Activated T-cell treated with anti-CD3 and anti-CD28 coated beads, Interleukin-2, amount 50 U/mL, for 72 hours (primary cell): ENCODE data around the gene AGAP1. TPM values are rescaled to one million over a fixed set of nuclear protein-coding genes. Genes with fewer than 3 reads are reported as not detected.

Source experiments
- ATAC-seq, 2 donors: fragments of 150-1000 bp; cut with Tn5 transposase; replicated peaks in 1 of 2; 2 replicates each; pipeline ENCODE4 v1.10.0; 2021; ENCODE audit warnings: moderate library complexity in 2 of 2, mild to moderate bottlenecking in 1 of 2
- DNase-seq, 2 donors: peaks; one replicate each; pipeline ENCODE4 v3.0.0; 2021 to 2022; ENCODE audit warnings: mixed read lengths in 1 of 2
- H3K27ac Mint-ChIP-seq: one replicate; pipeline ENCODE4 v1.8.0; 2022; ENCODE audit warnings: mild to moderate bottlenecking, moderate library complexity, mixed read lengths
- H3K27me3 Mint-ChIP-seq: one replicate; pipeline ENCODE4 v1.8.0; 2022; ENCODE audit warnings: low read depth, mixed read lengths
- H3K36me3 Mint-ChIP-seq, 2 donors: one replicate each; pipeline ENCODE4 v1.8.0; 2022; ENCODE audit warnings: mixed read lengths in 2 of 2, mild to moderate bottlenecking in 1 of 2; ENCODE audit not compliant: insufficient read depth in 2 of 2
- H3K4me1 Mint-ChIP-seq: one replicate; pipeline ENCODE4 v1.8.0; 2022; ENCODE audit warnings: low read depth, mixed read lengths
- H3K4me3 Mint-ChIP-seq, 2 donors: one replicate each; pipeline ENCODE4 v1.8.0; 2022; ENCODE audit warnings: mild to moderate bottlenecking in 2 of 2, mixed read lengths in 2 of 2, moderate library complexity in 2 of 2
- H3K9me3 Mint-ChIP-seq, 2 donors: one replicate each; pipeline ENCODE4 v1.8.0; 2022; ENCODE audit warnings: mixed read lengths in 2 of 2
- total RNA-seq, 2 donors: library from RNA; stranded (reverse); gene quantifications; one replicate each; pipeline ENCODE4 v1.2.3, GENCODE V29; 2022

Gene AGAP1
- total RNA-seq, 2 donors from 2014 or later, result 0.74 to 2.9 TPM

GRCh38 chr2:235592836-235593235 lies 99.0 kb downstream of the AGAP1 start:
- H3K27me3 Mint-ChIP-seq, result no peaks in the 10 kb centered on the region
- H3K9me3 Mint-ChIP-seq, result no peaks in the 10 kb centered on the region
- ATAC-seq, result no peak
- no peaks in the 10 kb centered on the region for H3K4me1 Mint-ChIP-seq
- DNase-seq, result no peak
- H3K27ac Mint-ChIP-seq, result no peak overlapping the region
- H3K36me3 Mint-ChIP-seq, result no peaks in the 10 kb centered on the region
- H3K4me3 Mint-ChIP-seq, result no peak overlapping the region

GRCh38 chr2:235594041-235594440 lies 100.2 kb downstream of the AGAP1 start:
- Mint-ChIP-seq H3K9me3 (no peaks in the 10 kb centered on the region), H3K36me3 (no peaks in the 10 kb centered on the region), H3K4me3 (no peak overlapping the region), H3K27ac (no peak overlapping the region), H3K4me1 (no peaks in the 10 kb centered on the region), H3K27me3 (no peaks in the 10 kb centered on the region)
- ATAC-seq, result no peak
- no peak for DNase-seq

- Mint-ChIP-seq H3K4me3 (no peak overlapping the region), H3K4me1 (no peaks in the 10 kb centered on the region), H3K9me3 (no peaks in the 10 kb centered on the region), H3K36me3 (no peaks in the 10 kb centered on the region), H3K27ac (no peak overlapping the region), H3K27me3 (no peaks in the 10 kb centered on the region)
- DNase-seq (no peak), ATAC-seq (no peak)
Observed at GRCh38 chr2:235594964-235595363, 101.1 kb downstream of the AGAP1 start.

- H3K27ac Mint-ChIP-seq, result no peak overlapping the region
- no peaks in the 10 kb centered on the region for H3K27me3 Mint-ChIP-seq
- no peaks in the 10 kb centered on the region for H3K9me3 Mint-ChIP-seq
- no peaks in the 10 kb centered on the region for H3K36me3 Mint-ChIP-seq
- ATAC-seq (no peak), DNase-seq (peak; percentile 29 to 52)
- H3K4me3 Mint-ChIP-seq, result no peak overlapping the region
- no peaks in the 10 kb centered on the region for H3K4me1 Mint-ChIP-seq
Observed at GRCh38 chr2:235595422-235596010, 101.7 kb downstream of the AGAP1 start.

- Mint-ChIP-seq H3K4me3 (no peak overlapping the region), H3K9me3 (no peaks in the 10 kb centered on the region), H3K27me3 (no peaks in the 10 kb centered on the region), H3K4me1 (no peaks in the 10 kb centered on the region), H3K27ac (no peak overlapping the region), H3K36me3 (no peaks in the 10 kb centered on the region)
- DNase-seq (no peak), ATAC-seq (no peak)
Observed at GRCh38 chr2:235596272-235596671, 102.4 kb downstream of the AGAP1 start.

- Mint-ChIP-seq H3K4me1 (no peaks in the 10 kb centered on the region), H3K27ac (no peak overlapping the region), H3K27me3 (no peaks in the 10 kb centered on the region), H3K9me3 (peaks cover 0 to under 1% of the 10 kb centered on the region in 2 donors), H3K36me3 (no peaks in the 10 kb centered on the region), H3K4me3 (no peak overlapping the region)
- ATAC-seq (no peak), DNase-seq (no peak)
Observed at GRCh38 chr2:235597081-235597615, 103.3 kb downstream of the AGAP1 start.

- Mint-ChIP-seq H3K9me3 (peaks cover 0 to 6% of the 10 kb centered on the region in 2 donors), H3K4me1 (no peaks in the 10 kb centered on the region), H3K36me3 (peaks cover 3 to 4% of the 10 kb centered on the region in 2 donors), H3K27me3 (no peaks in the 10 kb centered on the region), H3K27ac (no peak overlapping the region), H3K4me3 (no peak overlapping the region)
- ATAC-seq (no peak), DNase-seq (no peak)
Observed at GRCh38 chr2:235598026-235598425, 104.2 kb downstream of the AGAP1 start.

GRCh38 chr2:235598532-235599531 lies 105.0 kb downstream of the AGAP1 start:
- H3K27ac Mint-ChIP-seq, result no peak overlapping the region
- H3K9me3 Mint-ChIP-seq, result peaks cover 6 to 8% of the 10 kb centered on the region in 2 donors
- peaks cover 5 to 6% of the 10 kb centered on the region in 2 donors for H3K36me3 Mint-ChIP-seq
- H3K27me3 Mint-ChIP-seq, result no peaks in the 10 kb centered on the region
- no peaks in the 10 kb centered on the region for H3K4me1 Mint-ChIP-seq
- no peak for DNase-seq
- ATAC-seq, result no peak
- H3K4me3 Mint-ChIP-seq, result no peak overlapping the region

GRCh38 chr2:235599596-235600338 lies 105.9 kb downstream of the AGAP1 start:
- peaks cover 5 to 6% of the 10 kb centered on the region in 2 donors for H3K36me3 Mint-ChIP-seq
- H3K4me1 Mint-ChIP-seq, result no peaks in the 10 kb centered on the region
- DNase-seq, result no peak
- H3K4me3 Mint-ChIP-seq, result no peak overlapping the region
- ATAC-seq, result no peak
- no peaks in the 10 kb centered on the region for H3K27me3 Mint-ChIP-seq
- peaks cover 6 to 8% of the 10 kb centered on the region in 2 donors for H3K9me3 Mint-ChIP-seq
- H3K27ac Mint-ChIP-seq, result no peak overlapping the region

GRCh38 chr2:235600406-235600805 lies 106.6 kb downstream of the AGAP1 start:
- DNase-seq, result no peak
- Mint-ChIP-seq H3K4me3 (no peak overlapping the region), H3K4me1 (no peaks in the 10 kb centered on the region), H3K27me3 (no peaks in the 10 kb centered on the region), H3K9me3 (peaks cover 6 to 8% of the 10 kb centered on the region in 2 donors), H3K27ac (no peak overlapping the region), H3K36me3 (peaks cover 5 to 6% of the 10 kb centered on the region in 2 donors)
- ATAC-seq, result no peak

GRCh38 chr2:235600926-235601325 lies 107.1 kb downstream of the AGAP1 start:
- H3K27me3 Mint-ChIP-seq, result no peaks in the 10 kb centered on the region
- ATAC-seq (no peak), DNase-seq (no peak)
- H3K4me1 Mint-ChIP-seq, result no peaks in the 10 kb centered on the region
- H3K36me3 Mint-ChIP-seq, result peaks cover 5 to 6% of the 10 kb centered on the region in 2 donors
- H3K4me3 Mint-ChIP-seq, result no peak overlapping the region
- H3K9me3 Mint-ChIP-seq, result peaks cover 6 to 8% of the 10 kb centered on the region in 2 donors
- H3K27ac Mint-ChIP-seq, result no peak overlapping the region

- H3K4me1 Mint-ChIP-seq, result no peaks in the 10 kb centered on the region
- H3K36me3 Mint-ChIP-seq, result peaks cover 5 to 6% of the 10 kb centered on the region in 2 donors
- ATAC-seq (no peak), DNase-seq (no peak)
- no peaks in the 10 kb centered on the region for H3K27me3 Mint-ChIP-seq
- no peak overlapping the region for H3K27ac Mint-ChIP-seq
- H3K4me3 Mint-ChIP-seq, result no peak overlapping the region
- H3K9me3 Mint-ChIP-seq, result peaks cover 6 to 8% of the 10 kb centered on the region in 2 donors
Observed at GRCh38 chr2:235601960-235602704, 108.3 kb downstream of the AGAP1 start.
